Trophoblast cell (in vitro differentiated cells and primary cell): ENCODE results near the gene NME1.
"Not testable (repeated sequence)": the region's sequence is repeated elsewhere in the genome, so short reads cannot be mapped to it uniquely, and the experiment has no call there.

Experiments used
- DNase-seq, 2 donors: peaks; one replicate each; pipeline ENCODE4 v3.0.0-alpha.2; 2016
- H2AFZ ChIP-seq: 2 replicates; pipeline ENCODE4 v1.6.1; 2013; ENCODE audit warnings: low read length, moderate library complexity, mild to moderate bottlenecking; ENCODE audit not compliant: insufficient read depth, poor library complexity
- H2AK5ac ChIP-seq: 2 replicates; pipeline ENCODE4 v1.6.1; 2013; ENCODE audit warnings: mild to moderate bottlenecking, low read length
- H2BK120ac ChIP-seq: 2 replicates; pipeline ENCODE4 v1.6.1; 2013; ENCODE audit warnings: low read length, mild to moderate bottlenecking, moderate library complexity; ENCODE audit not compliant: insufficient read depth, poor library complexity
- H2BK12ac ChIP-seq: 2 replicates; pipeline ENCODE4 v1.6.1; 2013; ENCODE audit warnings: mild to moderate bottlenecking, low read length, moderate library complexity
- H2BK5ac ChIP-seq: 2 replicates; pipeline ENCODE4 v1.6.1; 2013; ENCODE audit warnings: low read length, low read depth, moderate library complexity, mild to moderate bottlenecking; ENCODE audit not compliant: poor library complexity
- H3K14ac ChIP-seq: 2 replicates; pipeline ENCODE4 v1.6.1; 2013; ENCODE audit warnings: mild to moderate bottlenecking, low read length
- H3K18ac ChIP-seq: 2 replicates; pipeline ENCODE4 v1.6.1; 2013; ENCODE audit warnings: mild to moderate bottlenecking, low read length
- H3K23ac ChIP-seq: 2 replicates; pipeline ENCODE4 v1.6.1; 2013; ENCODE audit warnings: low read length
- H3K27ac ChIP-seq: 2 replicates; pipeline ENCODE4 v1.5.1; 2013; ENCODE audit warnings: low read depth, mild to moderate bottlenecking, inconsistent platforms, low read length, moderate library complexity
- H3K27me3 ChIP-seq: 2 replicates; pipeline ENCODE4 v1.6.1; 2013; ENCODE audit warnings: inconsistent platforms, mild to moderate bottlenecking, low read length, moderate library complexity; ENCODE audit not compliant: insufficient read depth
- H3K36me3 ChIP-seq, 2 experiments: 1 replicate in 1 of 2; 2 replicates in 1 of 2; pipeline ENCODE4 v1.6.1; 2013; ENCODE audit warnings: low read length in 2 of 2, mild to moderate bottlenecking in 2 of 2, moderate library complexity in 1 of 2; ENCODE audit not compliant: insufficient read depth in 2 of 2, control insufficient read depth in 1 of 2
- H3K4ac ChIP-seq: 2 replicates; pipeline ENCODE4 v1.6.1; 2013; ENCODE audit warnings: low read depth, mild to moderate bottlenecking, low read length, moderate library complexity
- H3K4me1 ChIP-seq, 2 experiments: 1 replicate in 1 of 2; 2 replicates in 1 of 2; pipeline ENCODE4 v1.6.1; 2013; ENCODE audit warnings: low read length in 2 of 2, mild to moderate bottlenecking in 2 of 2, moderate library complexity in 1 of 2; ENCODE audit not compliant: insufficient read depth in 2 of 2, control insufficient read depth in 1 of 2
- H3K4me2 ChIP-seq: 2 replicates; pipeline ENCODE4 v1.6.1; 2013; ENCODE audit warnings: inconsistent platforms, mild to moderate bottlenecking, low read length, moderate library complexity
- H3K4me3 ChIP-seq: 2 replicates; pipeline ENCODE4 v1.5.1; 2013; ENCODE audit warnings: mild to moderate bottlenecking, low read depth, low read length, inconsistent platforms
- H3K79me1 ChIP-seq: one replicate; pipeline ENCODE4 v1.6.1; 2013; ENCODE audit warnings: low read length
- H3K79me2 ChIP-seq: 2 replicates; pipeline ENCODE4 v1.6.1; 2013; ENCODE audit warnings: low read length, mild to moderate bottlenecking; ENCODE audit not compliant: control insufficient read depth, insufficient read depth, poor library complexity
- H3K9ac ChIP-seq: 2 replicates; pipeline ENCODE4 v1.6.1; 2013; ENCODE audit warnings: mild to moderate bottlenecking, low read length
- H3K9me3 ChIP-seq: 2 replicates; pipeline ENCODE4 v1.6.1; 2013; ENCODE audit warnings: low read depth, mild to moderate bottlenecking, control low read depth, inconsistent platforms, low read length; ENCODE audit not compliant: insufficient read depth
- H4K12ac ChIP-seq: 2 replicates; pipeline ENCODE4 v1.6.1; 2013; ENCODE audit warnings: low read depth, mild to moderate bottlenecking, low read length, moderate library complexity
- H4K8ac ChIP-seq: 2 replicates; pipeline ENCODE4 v1.6.1; 2013; ENCODE audit warnings: low read depth, mild to moderate bottlenecking, low read length, moderate library complexity
- H4K91ac ChIP-seq: one replicate; pipeline ENCODE4 v1.6.1; 2013; ENCODE audit warnings: low read depth, mild to moderate bottlenecking, low read length, moderate library complexity
- WGBS: extraction: QIAGEN DNeasy Blood & Tissue Kit; methylation state at CpG from one replicate; pipeline ENCODE4 v1.1.7; 2013; ENCODE audit warnings: missing lambda C conversion rate; ENCODE audit not compliant: insufficient read length, insufficient coverage; ENCODE audit errors: extremely low coverage; 5-methylcytosine and 5-hydroxymethylcytosine counted together

NME1 gene

DNA sequence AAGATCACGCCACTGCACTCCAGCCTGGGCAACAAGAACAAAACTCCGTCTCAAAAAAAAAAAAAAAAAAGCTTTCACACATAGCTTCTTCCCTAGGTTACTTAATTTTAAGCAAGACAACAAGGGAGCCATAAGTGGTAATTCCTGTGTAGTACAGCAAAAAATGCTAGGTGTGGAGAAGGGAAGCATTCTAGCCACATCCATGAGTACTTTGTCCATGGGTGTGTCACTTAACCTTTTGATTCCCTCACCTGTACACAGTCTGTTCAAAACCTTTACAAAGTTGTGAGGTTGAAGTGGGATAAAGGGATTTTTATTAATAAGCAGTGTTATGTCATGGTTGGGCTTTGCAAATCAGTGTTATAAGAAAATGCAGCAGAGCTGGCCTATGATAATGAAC is 17.4 kb downstream of the NME1 start:
- H2AFZ ChIP-seq, result no peak overlapping the region
- peaks cover 9% of the 10 kb centered on the region for H3K79me2 ChIP-seq
- H2BK120ac ChIP-seq, result no peak overlapping the region
- no peak overlapping the region for H3K27ac ChIP-seq
- H4K8ac ChIP-seq, result no peak overlapping the region
- H4K12ac ChIP-seq, result no peak overlapping the region
- no peak overlapping the region for H3K23ac ChIP-seq
- H3K4ac ChIP-seq, result no peak overlapping the region
- H3K18ac ChIP-seq, result no peak overlapping the region
- no CpG with 5 or more reads among the region's 2 CpGs for whole genome bisulfite sequencing
- H3K36me3 ChIP-seq, result peaks cover 30 to 51% of the 10 kb centered on the region in 2 experiments
- H2BK12ac ChIP-seq, result no peak overlapping the region
- no peak overlapping the region for H3K4me3 ChIP-seq
- no peak overlapping the region for H3K9ac ChIP-seq
- peaks cover 2 to 3% of the 10 kb centered on the region in 2 experiments for H3K4me1 ChIP-seq
- no peak overlapping the region for H3K4me2 ChIP-seq
- no peak overlapping the region for H2AK5ac ChIP-seq
- H3K14ac ChIP-seq, result no peak overlapping the region
- H3K79me1 ChIP-seq, result peaks cover 10% of the 10 kb centered on the region
- H4K91ac ChIP-seq, result no peak overlapping the region
- no peak for DNase-seq
- H3K9me3 ChIP-seq, result no peaks in the 10 kb centered on the region
- no peaks in the 10 kb centered on the region for H3K27me3 ChIP-seq
- no peak overlapping the region for H2BK5ac ChIP-seq

DNA sequence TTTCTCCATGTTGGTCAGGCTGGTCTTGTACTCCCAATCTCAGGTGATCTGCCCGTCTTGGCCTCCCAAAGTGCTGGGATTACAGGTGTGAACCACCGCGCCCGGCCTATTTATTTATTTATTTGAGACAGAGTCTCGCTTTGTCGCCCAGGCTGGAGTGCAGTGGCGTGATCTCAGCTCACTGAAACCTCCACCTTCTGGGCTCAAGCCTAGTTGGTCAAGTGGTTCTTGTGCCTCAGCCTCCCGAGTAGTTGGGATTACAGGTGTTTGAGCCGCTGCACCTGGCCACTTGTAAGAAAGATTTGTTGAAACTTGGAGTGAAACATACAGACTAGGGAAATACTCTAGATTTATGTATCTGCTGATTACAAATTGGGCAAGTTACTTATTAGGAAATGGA is 18.7 kb downstream of the NME1 start:
- H2BK5ac ChIP-seq, H2BK120ac ChIP-seq, H3K23ac ChIP-seq, H3K79me1 ChIP-seq, H2AK5ac ChIP-seq, H3K18ac ChIP-seq, H4K8ac ChIP-seq, H3K27me3 ChIP-seq, H3K27ac ChIP-seq, DNase-seq, H3K4me3 ChIP-seq, H3K14ac ChIP-seq, H2BK12ac ChIP-seq, H4K91ac ChIP-seq, H3K79me2 ChIP-seq, H3K9me3 ChIP-seq, H3K4ac ChIP-seq, H3K9ac ChIP-seq, H2AFZ ChIP-seq, H3K4me1 ChIP-seq, H3K4me2 ChIP-seq, H4K12ac ChIP-seq: not testable (repeated sequence)
- WGBS, result no CpG with 5 or more reads among the region's 9 CpGs
- H3K36me3 ChIP-seq, result peaks cover 30 to 52% of the 10 kb centered on the region in 2 experiments

DNA sequence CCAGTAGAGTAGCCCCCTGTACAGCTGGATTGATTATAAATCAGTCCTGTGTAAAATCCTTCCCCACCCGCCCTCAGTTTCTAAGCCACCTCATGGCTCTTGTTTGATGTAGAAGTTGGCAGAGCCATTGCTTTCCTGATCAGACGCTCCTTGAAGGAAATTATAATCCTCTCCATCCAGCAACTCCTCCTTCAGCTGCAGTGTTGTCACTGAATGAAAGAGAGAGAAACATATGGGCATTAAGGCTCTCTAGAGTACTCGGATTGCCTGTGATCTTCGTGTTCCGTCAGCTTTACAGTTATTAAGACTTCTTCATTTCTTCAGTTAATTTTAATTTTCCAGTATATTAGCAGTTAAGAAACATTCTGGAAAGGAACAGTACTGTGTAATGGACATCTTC is 27.1 kb downstream of the NME1 start:
- Histone ChIP-seq H4K8ac (no peak overlapping the region), H3K9me3 (no peaks in the 10 kb centered on the region), H3K4me1 (peaks cover 0 to 2% of the 10 kb centered on the region in 2 experiments), H3K9ac (no peak overlapping the region), H2BK120ac (no peak overlapping the region), H2BK12ac (no peak overlapping the region), H3K4me2 (no peak overlapping the region), H3K27ac (no peak overlapping the region), H2AK5ac (no peak overlapping the region), H3K18ac (no peak overlapping the region), H3K23ac (no peak overlapping the region), H3K79me2 (no peaks in the 10 kb centered on the region), H4K12ac (no peak overlapping the region), H3K27me3 (no peaks in the 10 kb centered on the region), H3K4me3 (no peak overlapping the region), H2BK5ac (no peak overlapping the region), H3K79me1 (no peaks in the 10 kb centered on the region), H3K36me3 (peaks cover 13 to 19% of the 10 kb centered on the region in 2 experiments), H3K4ac (no peak overlapping the region), H3K14ac (no peak overlapping the region), H2AFZ (no peak overlapping the region), H4K91ac (no peak overlapping the region)
- no CpG with 5 or more reads among the region's 5 CpGs for WGBS
- no peak for DNase-seq

DNA sequence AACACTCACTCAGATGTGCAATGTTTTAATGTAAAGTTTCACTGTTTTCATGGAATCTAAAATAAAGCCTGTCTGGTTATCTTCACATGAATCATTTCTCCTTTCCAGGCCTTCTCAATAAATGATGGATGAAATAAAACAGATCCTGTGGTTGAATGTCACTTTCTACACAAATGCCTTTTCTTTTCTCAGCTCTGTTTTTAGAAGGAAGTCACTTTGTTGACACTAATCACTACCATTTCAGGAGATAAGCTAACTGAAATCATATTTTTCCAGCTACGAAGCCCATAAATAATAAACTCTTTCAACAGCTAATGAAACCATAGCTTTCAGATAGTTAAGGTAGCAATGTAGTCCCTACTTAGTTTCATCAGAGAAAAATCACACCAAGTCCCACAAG is 30.8 kb downstream of the NME1 start:
- Histone ChIP-seq H3K27me3 (no peaks in the 10 kb centered on the region), H4K8ac (no peak overlapping the region), H2BK12ac (no peak overlapping the region), H2BK120ac (no peak overlapping the region), H3K9me3 (no peaks in the 10 kb centered on the region), H4K12ac (no peak overlapping the region), H3K27ac (no peak overlapping the region), H3K14ac (no peak overlapping the region), H3K79me1 (no peaks in the 10 kb centered on the region), H3K18ac (no peak overlapping the region), H3K23ac (no peak overlapping the region), H3K79me2 (no peaks in the 10 kb centered on the region), H2BK5ac (no peak overlapping the region), H4K91ac (no peak overlapping the region), H3K36me3 (peaks cover 13 to 15% of the 10 kb centered on the region in 2 experiments), H2AFZ (no peak overlapping the region), H2AK5ac (no peak overlapping the region), H3K4me2 (no peak overlapping the region), H3K9ac (no peak overlapping the region), H3K4ac (no peak overlapping the region), H3K4me3 (no peak overlapping the region), H3K4me1 (peaks cover 0 to 5% of the 10 kb centered on the region in 2 experiments)
- WGBS, result no CpG with 5 or more reads among the region's 1 CpG
- no peak for DNase-seq
